ENCODE measurements around the gene S100A7A. TPM values are rescaled to one million over a fixed set of nuclear protein-coding genes. Genes with fewer than 3 reads are reported as not detected.

S100A7A gene
- total RNA-seq: not detected in 2 replicates

- DNase-seq (ENCODE audit: low read depth in 2 of 2): no peak
Measured at GRCh38 chr1:153415850-153416570, at the start of gene S100A7A. Gene S100A7A, plus strand, starts transcription at chr1:153416520. Its CDS starts 1,563 bp downstream, at chr1:153418083.

DNA sequence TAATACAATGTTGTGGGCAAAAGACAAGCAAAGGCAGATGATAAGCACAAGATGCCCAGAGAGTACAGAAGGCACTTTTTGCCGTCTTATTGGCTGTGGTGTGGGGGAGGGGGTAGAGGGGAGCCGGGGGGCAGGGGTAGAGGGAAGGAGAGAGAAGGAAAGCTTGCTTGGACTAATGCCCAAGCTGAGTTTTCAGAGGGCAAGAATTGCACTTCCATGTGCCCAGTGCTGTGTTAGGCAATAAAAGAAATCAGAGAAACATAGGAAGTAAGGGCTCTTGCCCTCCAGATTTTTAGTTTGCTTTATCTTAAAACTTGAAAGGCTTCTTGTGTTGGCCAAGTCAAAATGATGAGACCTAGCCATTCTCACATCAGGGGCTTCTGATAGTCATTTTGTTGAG is 49.2 kb upstream of the S100A7A start:
- no peak for DNase-seq (ENCODE audit: low read depth in 2 of 2)

- DNase-seq (ENCODE audit: low read depth in 2 of 2): no peak
Measured at GRCh38 chr1:153368495-153368894, 47.8 kb upstream of the S100A7A start.

GRCh38 chr1:153370146-153370545 is 46.2 kb upstream of the S100A7A start:
- no peak for DNase-seq (ENCODE audit: low read depth in 2 of 2)

GRCh38 chr1:153371231-153371630 is 45.1 kb upstream of the S100A7A start:
- DNase-seq (ENCODE audit: low read depth in 2 of 2): no peak

DNA sequence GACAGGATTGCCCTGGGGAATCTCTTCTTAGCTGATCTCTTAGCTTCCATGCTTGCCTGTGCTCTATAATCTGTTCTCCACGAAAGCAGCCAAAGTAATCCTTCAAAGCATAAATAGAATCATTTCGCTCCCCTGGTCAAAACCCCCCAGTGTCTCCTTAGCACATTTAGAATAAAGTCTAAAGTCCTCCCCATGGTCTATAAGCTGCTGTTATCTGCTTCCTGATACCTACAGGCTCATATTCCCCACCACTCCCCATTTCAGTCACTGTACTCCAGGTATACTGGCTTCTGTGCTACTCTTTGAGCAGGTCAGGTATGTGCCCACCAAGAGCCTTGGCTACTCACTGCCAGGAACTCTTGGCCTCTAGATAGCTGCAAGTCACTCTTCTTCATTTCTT is 43.7 kb upstream of the S100A7A start:
- no peak for DNase-seq (ENCODE audit: low read depth in 2 of 2)

GRCh38 chr1:153374071-153374470 is 42.2 kb upstream of the S100A7A start:
- DNase-seq (ENCODE audit: low read depth in 2 of 2): no peak

DNA sequence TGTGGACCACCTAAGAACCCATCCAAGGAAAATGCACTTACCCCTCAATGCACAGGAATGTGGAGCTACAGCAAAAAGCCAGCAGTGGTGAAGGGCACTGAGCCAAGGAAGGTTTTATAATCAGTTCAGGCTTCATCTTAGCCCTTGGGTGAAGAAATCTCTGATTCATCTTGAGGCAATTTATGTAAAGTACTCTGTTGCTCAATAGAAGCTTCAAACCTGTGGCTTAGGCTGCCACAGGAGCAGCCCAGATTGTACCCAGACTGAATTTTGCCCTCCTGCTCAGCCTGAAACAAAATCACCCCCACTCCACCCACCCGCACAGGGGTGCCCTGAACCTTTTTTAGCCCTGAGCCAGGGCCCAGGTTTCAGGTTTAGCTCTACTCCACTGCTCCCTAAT is 40.8 kb upstream of the S100A7A start, which contains the start of gene S100A12:
Gene S100A12, minus strand, starts transcription at position 111 of the 400 bp plus-strand sequence. CDS start 1,029 bp downstream, outside the sequence.
- DNase-seq (ENCODE audit: low read depth in 2 of 2): no peak

GRCh38 chr1:153379591-153379990 is 36.7 kb upstream of the S100A7A start:
- DNase-seq (ENCODE audit: low read depth in 2 of 2): no peak

DNA sequence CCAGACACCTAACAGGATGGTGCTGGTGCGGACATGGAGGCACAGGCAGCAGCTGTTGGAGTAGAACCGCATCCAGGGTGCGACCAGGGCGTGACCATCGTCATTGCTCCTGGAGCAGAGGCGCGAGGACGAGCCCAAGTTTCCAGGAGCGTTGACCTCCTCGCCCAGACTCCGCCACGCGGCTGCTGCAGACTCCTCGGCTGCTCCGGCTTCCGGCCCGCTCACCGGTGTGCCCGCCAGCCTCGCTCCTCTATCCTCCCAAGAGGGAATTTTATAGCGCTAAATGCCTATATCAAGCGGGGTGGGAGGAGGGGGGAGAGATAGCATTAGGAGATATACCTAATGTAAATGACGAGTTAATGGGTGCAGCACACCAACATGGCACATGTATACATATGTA is 35.6 kb upstream of the S100A7A start:
- DNase-seq (ENCODE audit: low read depth in 2 of 2): no peak

DNA sequence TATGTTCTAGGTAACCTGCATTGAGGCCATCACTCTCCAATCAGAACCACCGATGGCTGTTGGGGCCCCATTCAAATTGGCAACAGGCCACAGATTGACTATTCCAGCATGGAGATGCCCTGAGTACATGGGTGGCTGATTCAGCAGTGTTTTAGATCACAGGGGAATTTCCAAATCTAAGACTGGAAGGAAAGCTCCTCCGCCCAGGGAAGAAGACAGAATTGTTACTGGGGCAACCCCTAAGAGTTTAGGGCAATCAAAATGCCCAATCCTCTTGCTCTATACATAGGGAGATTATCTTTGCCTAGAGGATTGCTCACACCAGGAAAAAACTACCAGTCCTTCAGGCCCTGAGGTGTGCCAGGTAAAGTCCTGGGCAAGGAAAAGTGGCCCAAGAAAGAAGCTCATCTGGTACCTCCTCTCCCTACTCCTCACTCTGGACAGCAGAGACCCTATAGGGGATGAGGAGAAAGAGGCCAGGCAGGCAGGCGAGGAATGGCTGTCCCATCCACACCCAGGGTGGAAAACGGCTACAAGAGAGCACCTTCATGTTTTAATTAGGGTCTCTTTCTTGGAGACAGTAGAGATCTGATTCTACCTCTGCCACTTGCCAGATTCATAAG is 31.3 kb upstream of the S100A7A start:
- no peak for DNase-seq (ENCODE audit: low read depth in 2 of 2)

DNA sequence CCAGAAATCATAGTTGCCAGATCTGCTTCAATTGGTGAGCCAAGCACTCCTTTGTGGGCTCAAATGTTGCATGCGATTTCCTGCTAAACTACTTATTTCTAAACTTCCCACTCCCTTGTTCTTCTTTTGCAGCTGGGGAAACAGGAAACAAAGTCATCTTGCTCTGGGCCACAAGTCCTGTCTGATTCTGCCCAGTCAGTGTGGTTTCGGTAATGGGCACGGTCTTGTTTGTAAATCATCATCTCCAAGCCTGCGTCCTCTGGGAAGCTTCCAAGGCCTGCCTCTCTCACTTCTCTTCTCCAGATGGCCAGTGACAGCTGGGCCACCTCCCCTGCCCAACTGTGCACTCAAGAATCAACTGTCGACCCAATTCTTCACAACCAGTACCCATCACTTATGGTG is 29.8 kb upstream of the S100A7A start:
- DNase-seq (ENCODE audit: low read depth in 2 of 2): no peak

- DNase-seq (ENCODE audit: low read depth in 2 of 2): no peak
Measured at GRCh38 chr1:153387001-153387400, 29.3 kb upstream of the S100A7A start.

GRCh38 chr1:153387785-153388184 is 28.5 kb upstream of the S100A7A start:
- DNase-seq (ENCODE audit: low read depth in 2 of 2): no peak

DNA sequence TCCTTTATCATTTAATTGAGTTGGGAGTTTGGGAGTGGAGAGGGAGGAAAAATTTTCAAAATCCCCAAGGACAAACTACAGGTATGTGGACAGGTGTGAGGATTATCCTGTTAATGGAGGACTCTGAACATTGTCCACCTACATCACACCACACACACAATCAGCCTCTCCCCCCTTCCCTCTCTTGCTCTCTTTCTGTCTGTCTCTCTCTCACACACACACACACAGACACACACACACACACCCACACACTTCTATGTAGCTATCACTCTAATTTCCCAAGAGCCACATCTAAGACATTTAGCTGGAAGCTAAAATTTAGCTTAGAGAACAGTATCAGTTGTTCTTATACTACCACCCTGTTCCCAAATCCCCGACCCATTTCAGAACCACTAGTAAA is 26.9 kb upstream of the S100A7A start:
- DNase-seq (ENCODE audit: low read depth in 2 of 2): no peak

- DNase-seq (ENCODE audit: low read depth in 2 of 2): no peak
Measured at GRCh38 chr1:153389973-153390879, 26.1 kb upstream of the S100A7A start.

GRCh38 chr1:153390938-153391710 is 25.2 kb upstream of the S100A7A start, which contains the start of gene S100A8:
Gene S100A8, minus strand, starts transcription at chr1:153391073. Its CDS starts 538 bp downstream, at chr1:153390535.
- no peak for DNase-seq (ENCODE audit: low read depth in 2 of 2)

GRCh38 chr1:153392258-153392657 is 24.1 kb upstream of the S100A7A start:
- no peak for DNase-seq (ENCODE audit: low read depth in 2 of 2)

DNA sequence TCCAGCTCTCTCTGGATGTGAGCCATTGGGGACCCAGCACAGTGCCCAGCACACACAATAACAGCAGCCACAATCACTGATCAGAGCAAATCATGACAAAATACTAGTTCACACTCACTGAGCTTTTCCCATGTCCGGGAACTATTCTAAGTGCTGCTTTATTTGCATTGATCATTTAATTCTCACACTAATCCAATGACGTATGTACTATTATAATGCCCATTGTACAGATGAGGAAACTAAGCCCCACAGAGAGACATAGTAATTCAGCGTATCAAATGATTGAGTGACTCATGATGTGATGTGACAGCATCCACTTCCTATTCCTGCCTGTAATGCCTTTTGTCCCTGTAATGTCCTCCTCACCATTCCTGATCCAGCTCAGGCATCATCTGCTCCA is 23.5 kb upstream of the S100A7A start:
- DNase-seq (ENCODE audit: low read depth in 2 of 2): no peak

- DNase-seq (ENCODE audit: low read depth in 2 of 2): no peak
Measured at GRCh38 chr1:153393926-153394325, 22.4 kb upstream of the S100A7A start.

DNA sequence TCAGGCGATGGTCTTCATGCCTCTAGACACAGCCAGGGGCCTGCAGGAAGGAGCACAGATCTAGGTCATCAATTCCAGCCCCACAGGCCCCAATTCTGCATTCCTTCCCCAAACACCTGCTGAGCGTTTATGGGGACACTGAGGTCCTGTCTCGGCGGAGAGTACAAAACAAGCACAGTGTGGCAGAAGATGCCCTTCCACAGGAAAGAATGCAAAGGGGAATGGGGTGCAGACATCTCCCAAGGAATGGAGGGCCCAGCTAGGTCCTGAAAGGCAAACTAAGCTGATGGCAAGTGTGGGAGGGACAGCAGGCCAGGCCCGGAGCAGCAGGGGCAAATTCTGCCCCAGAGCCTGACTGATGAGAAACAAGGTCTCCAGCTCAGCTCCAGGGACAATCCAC is 21.9 kb upstream of the S100A7A start:
- DNase-seq (ENCODE audit: low read depth in 2 of 2): no peak

All from dermis microvascular lymphatic vessel endothelial cell (primary cell).